SK-N-SH treated with all-trans-retinoic acid at 6 μM for 48 hours (cell line): ENCODE data around the gene INTS1.

Experiments used
- ATAC-seq: fragments of 200-7000 bp; cut with Tn5 transposase; 3 replicates; pipeline ENCODE4 v1.9.1; 2020; ENCODE audit warnings: mild to moderate bottlenecking, moderate library complexity
- BACH2 ChIP-seq: fragments of 250-450 bp; sonication (Bioruptor Pico); IDR thresholded peaks from 2 replicates; pipeline ENCODE4 v1.9.0; 2021; ENCODE audit warnings: mild to moderate bottlenecking, borderline replicate concordance
- CSDC2 ChIP-seq: fragments of 250-450 bp; sonication (Bioruptor Pico); IDR thresholded peaks from 2 replicates; pipeline ENCODE4 v1.5.0; 2020; ENCODE audit warnings: mild to moderate bottlenecking, moderate library complexity
- ESRRG ChIP-seq: fragments of 250-450 bp; sonication (Bioruptor Pico); IDR thresholded peaks from 2 replicates; pipeline ENCODE4 v1.6.1; 2021; ENCODE audit warnings: mild to moderate bottlenecking
- ISL1 ChIP-seq: fragments of 250-450 bp; sonication (Bioruptor Pico); IDR thresholded peaks from 2 replicates; pipeline ENCODE4 v2.1.2; 2022; ENCODE audit warnings: mild to moderate bottlenecking, moderate library complexity
- OSR1 ChIP-seq: fragments of 250-450 bp; sonication (Bioruptor Pico); IDR thresholded peaks from 2 replicates; pipeline ENCODE4 v1.8.0; 2022; ENCODE audit warnings: moderate library complexity, mild to moderate bottlenecking, inconsistent platforms
- PPARA ChIP-seq: fragments of 250-450 bp; sonication (Bioruptor Pico); IDR thresholded peaks from 2 replicates; pipeline ENCODE4 v1.5.0; 2020; ENCODE audit warnings: mild to moderate bottlenecking, borderline replicate concordance
- RARB ChIP-seq: fragments of 250-450 bp; sonication (Bioruptor Pico); IDR thresholded peaks from 2 replicates; pipeline ENCODE4 v1.8.0; 2021; ENCODE audit warnings: mild to moderate bottlenecking, moderate library complexity
- TCF4 ChIP-seq: fragments of 250-450 bp; sonication (Bioruptor Pico); IDR thresholded peaks from 2 replicates; pipeline ENCODE4 v1.8.0; 2021; ENCODE audit warnings: mild to moderate bottlenecking, moderate library complexity, borderline replicate concordance
- TOX ChIP-seq: fragments of 250-450 bp; sonication (Bioruptor Pico); IDR thresholded peaks from 2 replicates; pipeline ENCODE4 v1.8.0; 2021; ENCODE audit warnings: mild to moderate bottlenecking, moderate library complexity, borderline replicate concordance
- ZFP3 ChIP-seq: fragments of 250-450 bp; sonication (Bioruptor Pico); IDR thresholded peaks from 2 replicates; pipeline ENCODE4 v1.5.0; 2020; ENCODE audit warnings: mild to moderate bottlenecking, moderate library complexity
- ZNF565 ChIP-seq: fragments of 450-650 bp; formaldehyde crosslinking; conservative IDR thresholded peaks from 2 replicates; pipeline ENCODE4 v1.5.0; 2020; ENCODE audit warnings: low read depth, mild to moderate bottlenecking, moderate library complexity
- ZNF70 ChIP-seq: fragments of 450-650 bp; formaldehyde crosslinking; IDR thresholded peaks from 2 replicates; pipeline ENCODE4 v1.5.0; 2020; ENCODE audit warnings: mild to moderate bottlenecking, moderate library complexity
- ZNF8 ChIP-seq: fragments of 450-650 bp; formaldehyde crosslinking; IDR thresholded peaks from 2 replicates; pipeline ENCODE4 v1.5.0; 2020; ENCODE audit warnings: mild to moderate bottlenecking, moderate library complexity
- TF ChIP-seq, protein P1 (sequence below): fragments of 250-450 bp; sonication (Bioruptor Pico); IDR thresholded peaks from 2 replicates; pipeline ENCODE4 v1.8.0; 2021; ENCODE audit warnings: low read depth, mild to moderate bottlenecking, moderate library complexity, borderline replicate concordance
- TF ChIP-seq, protein P2 (sequence below): fragments of 250-450 bp; sonication (Bioruptor Pico); IDR thresholded peaks from 2 replicates; pipeline ENCODE4 v1.8.0; 2020; ENCODE audit warnings: mild to moderate bottlenecking, moderate library complexity, borderline replicate concordance
- TF ChIP-seq, protein P3 (sequence below): fragments of 250-450 bp; sonication (Bioruptor Pico); IDR thresholded peaks from 2 replicates; pipeline ENCODE4 v1.5.1; 2020; ENCODE audit warnings: low read depth, mild to moderate bottlenecking, moderate library complexity
- TF ChIP-seq, protein P4 (sequence below): fragments of 250-450 bp; sonication (Bioruptor Pico); IDR thresholded peaks from 2 replicates; pipeline ENCODE4 v1.5.1; 2021; ENCODE audit warnings: mild to moderate bottlenecking, moderate library complexity
- TF ChIP-seq, protein P5 (sequence below): fragments of 250-450 bp; sonication (Bioruptor Pico); IDR thresholded peaks from 2 replicates; pipeline ENCODE4 v1.5.0; 2020; ENCODE audit warnings: mild to moderate bottlenecking, moderate library complexity

INTS1 gene

DNA sequence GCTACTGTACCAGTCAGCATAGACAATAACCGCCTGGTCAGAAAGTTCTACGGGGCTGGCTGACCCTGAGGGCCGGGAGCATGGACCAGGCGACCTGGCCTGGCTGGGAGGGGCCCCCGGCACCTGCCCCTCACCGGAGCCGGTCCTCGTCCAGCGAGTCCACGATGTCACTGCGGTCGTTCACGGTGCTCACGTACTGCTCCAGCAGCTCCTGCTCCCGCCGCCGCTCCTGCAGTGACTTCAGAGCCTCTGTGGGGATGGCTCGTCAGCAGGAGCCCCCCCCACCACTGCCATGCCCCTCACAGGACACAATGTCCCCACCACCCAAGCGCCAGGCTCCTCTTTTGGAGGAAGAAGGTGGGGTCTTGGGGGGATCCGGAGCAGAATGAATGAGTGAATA lies 67.6 kb downstream of the INTS1 start:
- no peak for ATAC-seq
- TF ChIP-seq, protein P1, sequence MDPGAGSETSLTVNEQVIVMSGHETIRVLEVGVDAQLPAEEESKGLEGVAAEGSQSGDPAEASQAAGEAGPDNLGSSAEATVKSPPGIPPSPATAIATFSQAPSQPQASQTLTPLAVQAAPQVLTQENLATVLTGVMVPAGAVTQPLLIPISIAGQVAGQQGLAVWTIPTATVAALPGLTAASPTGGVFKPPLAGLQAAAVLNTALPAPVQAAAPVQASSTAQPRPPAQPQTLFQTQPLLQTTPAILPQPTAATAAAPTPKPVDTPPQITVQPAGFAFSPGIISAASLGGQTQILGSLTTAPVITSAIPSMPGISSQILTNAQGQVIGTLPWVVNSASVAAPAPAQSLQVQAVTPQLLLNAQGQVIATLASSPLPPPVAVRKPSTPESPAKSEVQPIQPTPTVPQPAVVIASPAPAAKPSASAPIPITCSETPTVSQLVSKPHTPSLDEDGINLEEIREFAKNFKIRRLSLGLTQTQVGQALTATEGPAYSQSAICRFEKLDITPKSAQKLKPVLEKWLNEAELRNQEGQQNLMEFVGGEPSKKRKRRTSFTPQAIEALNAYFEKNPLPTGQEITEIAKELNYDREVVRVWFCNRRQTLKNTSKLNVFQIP, result no peak
- no peak for TF ChIP-seq TCF4 (CRISPR knock-in tag)
- TF ChIP-seq ISL1 (CRISPR knock-in tag), result no peak
- no peak for TF ChIP-seq OSR1 (CRISPR knock-in tag)
- no peak for TF ChIP-seq ZNF565 (CRISPR knock-in tag)
- no peak for TF ChIP-seq ZNF70
- TF ChIP-seq BACH2, result no peak
- no peak for TF ChIP-seq RARB (CRISPR knock-in tag)
- TF ChIP-seq PPARA (CRISPR knock-in tag), result no peak
- TF ChIP-seq, protein P2, sequence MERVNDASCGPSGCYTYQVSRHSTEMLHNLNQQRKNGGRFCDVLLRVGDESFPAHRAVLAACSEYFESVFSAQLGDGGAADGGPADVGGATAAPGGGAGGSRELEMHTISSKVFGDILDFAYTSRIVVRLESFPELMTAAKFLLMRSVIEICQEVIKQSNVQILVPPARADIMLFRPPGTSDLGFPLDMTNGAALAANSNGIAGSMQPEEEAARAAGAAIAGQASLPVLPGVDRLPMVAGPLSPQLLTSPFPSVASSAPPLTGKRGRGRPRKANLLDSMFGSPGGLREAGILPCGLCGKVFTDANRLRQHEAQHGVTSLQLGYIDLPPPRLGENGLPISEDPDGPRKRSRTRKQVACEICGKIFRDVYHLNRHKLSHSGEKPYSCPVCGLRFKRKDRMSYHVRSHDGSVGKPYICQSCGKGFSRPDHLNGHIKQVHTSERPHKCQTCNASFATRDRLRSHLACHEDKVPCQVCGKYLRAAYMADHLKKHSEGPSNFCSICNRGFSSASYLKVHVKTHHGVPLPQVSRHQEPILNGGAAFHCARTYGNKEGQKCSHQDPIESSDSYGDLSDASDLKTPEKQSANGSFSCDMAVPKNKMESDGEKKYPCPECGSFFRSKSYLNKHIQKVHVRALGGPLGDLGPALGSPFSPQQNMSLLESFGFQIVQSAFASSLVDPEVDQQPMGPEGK, result no peak
- TF ChIP-seq, protein P3, sequence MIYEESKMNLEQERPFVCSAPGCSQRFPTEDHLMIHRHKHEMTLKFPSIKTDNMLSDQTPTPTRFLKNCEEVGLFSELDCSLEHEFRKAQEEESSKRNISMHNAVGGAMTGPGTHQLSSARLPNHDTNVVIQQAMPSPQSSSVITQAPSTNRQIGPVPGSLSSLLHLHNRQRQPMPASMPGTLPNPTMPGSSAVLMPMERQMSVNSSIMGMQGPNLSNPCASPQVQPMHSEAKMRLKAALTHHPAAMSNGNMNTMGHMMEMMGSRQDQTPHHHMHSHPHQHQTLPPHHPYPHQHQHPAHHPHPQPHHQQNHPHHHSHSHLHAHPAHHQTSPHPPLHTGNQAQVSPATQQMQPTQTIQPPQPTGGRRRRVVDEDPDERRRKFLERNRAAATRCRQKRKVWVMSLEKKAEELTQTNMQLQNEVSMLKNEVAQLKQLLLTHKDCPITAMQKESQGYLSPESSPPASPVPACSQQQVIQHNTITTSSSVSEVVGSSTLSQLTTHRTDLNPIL (CRISPR knock-in tag), result no peak
- TF ChIP-seq ZNF8 (CRISPR knock-in tag), result no peak
- TF ChIP-seq TOX (CRISPR knock-in tag), result no peak
- TF ChIP-seq ESRRG (CRISPR knock-in tag), result no peak
- TF ChIP-seq ZFP3 (CRISPR knock-in tag), result no peak
- TF ChIP-seq, all 23 proteins: peak for 0

DNA sequence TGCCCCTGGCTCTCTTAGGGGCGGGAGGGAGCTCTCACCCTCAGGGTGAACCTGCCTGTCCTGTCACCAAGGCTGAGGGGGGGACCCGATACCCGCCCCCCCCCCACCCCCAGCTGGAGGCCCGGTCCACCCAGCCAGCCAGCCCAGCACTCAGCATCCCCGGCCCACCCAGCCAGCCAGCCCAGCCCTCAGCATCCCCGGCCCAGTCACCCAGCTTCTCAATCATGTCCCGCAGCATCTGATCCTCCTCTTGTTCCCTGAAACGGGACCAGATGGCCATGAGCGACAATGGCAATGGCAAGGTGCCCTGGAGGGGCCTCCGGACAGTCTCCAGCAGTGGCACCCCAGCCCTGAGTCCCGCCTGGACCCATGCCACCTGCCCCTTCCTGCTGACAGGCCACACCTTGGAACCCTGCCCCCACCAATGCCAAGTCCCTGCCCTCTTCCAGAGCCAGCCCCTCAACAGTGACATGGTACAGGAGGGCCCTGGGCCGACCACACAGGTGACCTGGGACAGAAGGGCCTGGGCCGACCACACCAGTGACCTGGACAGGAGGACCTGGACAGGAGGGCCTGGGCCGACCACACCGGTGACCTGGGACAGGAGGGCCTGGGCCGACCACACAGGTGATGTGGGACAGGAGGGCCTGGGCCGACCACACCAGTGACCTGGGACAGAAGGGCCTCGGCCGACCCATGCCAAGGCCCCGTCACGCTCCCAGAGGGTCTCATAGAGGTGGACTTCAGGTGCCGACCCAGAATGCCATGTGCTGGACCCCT lies 69.1 kb downstream of the INTS1 start:
- no peak for ATAC-seq
- TF ChIP-seq ZNF565 (CRISPR knock-in tag) (no peak), CSDC2 (CRISPR knock-in tag) (no peak), ESRRG (CRISPR knock-in tag) (no peak), BACH2 (no peak)
- TF ChIP-seq, protein P4, sequence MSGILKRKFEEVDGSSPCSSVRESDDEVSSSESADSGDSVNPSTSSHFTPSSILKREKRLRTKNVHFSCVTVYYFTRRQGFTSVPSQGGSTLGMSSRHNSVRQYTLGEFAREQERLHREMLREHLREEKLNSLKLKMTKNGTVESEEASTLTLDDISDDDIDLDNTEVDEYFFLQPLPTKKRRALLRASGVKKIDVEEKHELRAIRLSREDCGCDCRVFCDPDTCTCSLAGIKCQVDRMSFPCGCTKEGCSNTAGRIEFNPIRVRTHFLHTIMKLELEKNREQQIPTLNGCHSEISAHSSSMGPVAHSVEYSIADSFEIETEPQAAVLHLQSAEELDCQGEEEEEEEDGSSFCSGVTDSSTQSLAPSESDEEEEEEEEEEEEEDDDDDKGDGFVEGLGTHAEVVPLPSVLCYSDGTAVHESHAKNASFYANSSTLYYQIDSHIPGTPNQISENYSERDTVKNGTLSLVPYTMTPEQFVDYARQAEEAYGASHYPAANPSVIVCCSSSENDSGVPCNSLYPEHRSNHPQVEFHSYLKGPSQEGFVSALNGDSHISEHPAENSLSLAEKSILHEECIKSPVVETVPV (CRISPR knock-in tag), result no peak
- TF ChIP-seq, protein P5, sequence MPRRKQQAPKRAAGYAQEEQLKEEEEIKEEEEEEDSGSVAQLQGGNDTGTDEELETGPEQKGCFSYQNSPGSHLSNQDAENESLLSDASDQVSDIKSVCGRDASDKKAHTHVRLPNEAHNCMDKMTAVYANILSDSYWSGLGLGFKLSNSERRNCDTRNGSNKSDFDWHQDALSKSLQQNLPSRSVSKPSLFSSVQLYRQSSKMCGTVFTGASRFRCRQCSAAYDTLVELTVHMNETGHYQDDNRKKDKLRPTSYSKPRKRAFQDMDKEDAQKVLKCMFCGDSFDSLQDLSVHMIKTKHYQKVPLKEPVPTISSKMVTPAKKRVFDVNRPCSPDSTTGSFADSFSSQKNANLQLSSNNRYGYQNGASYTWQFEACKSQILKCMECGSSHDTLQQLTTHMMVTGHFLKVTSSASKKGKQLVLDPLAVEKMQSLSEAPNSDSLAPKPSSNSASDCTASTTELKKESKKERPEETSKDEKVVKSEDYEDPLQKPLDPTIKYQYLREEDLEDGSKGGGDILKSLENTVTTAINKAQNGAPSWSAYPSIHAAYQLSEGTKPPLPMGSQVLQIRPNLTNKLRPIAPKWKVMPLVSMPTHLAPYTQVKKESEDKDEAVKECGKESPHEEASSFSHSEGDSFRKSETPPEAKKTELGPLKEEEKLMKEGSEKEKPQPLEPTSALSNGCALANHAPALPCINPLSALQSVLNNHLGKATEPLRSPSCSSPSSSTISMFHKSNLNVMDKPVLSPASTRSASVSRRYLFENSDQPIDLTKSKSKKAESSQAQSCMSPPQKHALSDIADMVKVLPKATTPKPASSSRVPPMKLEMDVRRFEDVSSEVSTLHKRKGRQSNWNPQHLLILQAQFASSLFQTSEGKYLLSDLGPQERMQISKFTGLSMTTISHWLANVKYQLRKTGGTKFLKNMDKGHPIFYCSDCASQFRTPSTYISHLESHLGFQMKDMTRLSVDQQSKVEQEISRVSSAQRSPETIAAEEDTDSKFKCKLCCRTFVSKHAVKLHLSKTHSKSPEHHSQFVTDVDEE (CRISPR knock-in tag), result no peak
- TF ChIP-seq, protein P2, result no peak
